Uterus (tissue), 2 donors: ENCODE data around the gene NKX3-2.

Experiments
- CTCF ChIP-seq, 4 experiments: fragments of 200-600 bp in 2 of 4; fragments of 450-650 bp in 2 of 4; sonication (generic) in 2 of 4; IDR thresholded peaks; one replicate each; pipeline ENCODE4 v1.5.1; 2016 to 2019; ENCODE audit warnings: antibody characterized with exemption in 4 of 4, mild to moderate bottlenecking in 2 of 4, moderate library complexity in 1 of 4
- POLR2A ChIP-seq, 2 donors: fragments of 450-650 bp; IDR thresholded peaks; one replicate each; pipeline ENCODE4 v1.6.1; 2016; ENCODE audit warnings: antibody characterized with exemption in 2 of 2, mild to moderate bottlenecking in 1 of 2, moderate library complexity in 1 of 2

DNA sequence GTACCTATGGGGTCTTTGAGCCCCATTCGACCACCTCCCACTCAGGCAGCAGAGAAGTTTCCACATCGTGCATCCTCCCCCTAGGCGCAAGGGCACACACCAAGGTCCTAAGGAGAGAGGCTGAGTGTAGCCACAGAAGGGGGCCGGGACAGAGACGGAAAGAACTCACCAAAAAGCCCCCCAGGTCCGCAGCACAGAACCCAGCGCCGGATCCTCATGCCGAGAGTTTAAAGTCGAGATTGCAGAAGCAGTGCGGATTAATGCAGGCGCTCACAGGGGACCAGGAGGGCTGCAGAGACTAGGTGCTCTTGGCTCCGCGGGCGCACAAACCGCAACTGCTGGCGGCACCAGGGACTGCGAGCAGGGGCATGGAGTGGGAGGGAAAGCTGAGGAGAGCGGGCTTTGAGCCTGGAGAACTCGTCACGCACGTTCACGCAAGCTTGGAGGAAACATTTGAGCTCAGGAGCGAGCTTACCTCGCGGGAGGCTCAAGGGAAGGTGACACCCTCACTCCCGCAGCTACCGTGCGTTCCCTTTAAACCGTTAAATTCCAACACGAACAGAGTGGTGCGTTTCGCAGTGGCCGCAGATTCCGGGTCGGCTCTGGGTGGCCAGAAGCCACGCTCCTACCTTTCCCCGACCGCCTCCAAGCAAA lies 8.5 kb downstream of the NKX3-2 start:
- TF ChIP-seq CTCF (IDR thresholded peaks at IDR 0.05) (no peak), POLR2A (IDR thresholded peaks at IDR 0.05) (no peak)
